H9 (cell line): Measurements from ENCODE around the gene SMPD4. TPM values are rescaled to one million over a fixed set of nuclear protein-coding genes. Genes with fewer than 3 reads are reported as not detected.
A peak's percentile ranks its signal among the peaks of the same experiment; 100 is the strongest.
"Not testable (repeated sequence)": the region's sequence is repeated elsewhere in the genome, so short reads cannot be mapped to it uniquely, and the experiment has no call there.

Experiments used
- DNase-seq: peaks from one replicate; pipeline ENCODE4 v3.0.0-alpha.2; 2017
- H2AFZ ChIP-seq: one replicate; pipeline ENCODE4 v1.6.1; 2013; ENCODE audit warnings: mild to moderate bottlenecking, low read length, control low read depth, moderate library complexity
- H2AK5ac ChIP-seq: 2 replicates; pipeline ENCODE4 v1.6.1; 2013; ENCODE audit warnings: low read length, control low read depth, mixed read lengths; ENCODE audit not compliant: insufficient read length
- H2BK120ac ChIP-seq: one replicate; pipeline ENCODE4 v1.6.1; 2013; ENCODE audit warnings: low read depth, mild to moderate bottlenecking, low read length, control low read depth, inconsistent platforms; ENCODE audit not compliant: poor library complexity, severe bottlenecking
- H2BK12ac ChIP-seq: 2 replicates; pipeline ENCODE4 v1.6.1; 2013; ENCODE audit warnings: low read length, control low read depth, mixed read lengths, low read depth; ENCODE audit not compliant: insufficient read length
- H2BK15ac ChIP-seq: 2 replicates; pipeline ENCODE4 v1.6.1; 2013; ENCODE audit warnings: low read depth, low read length, control low read depth
- H2BK20ac ChIP-seq: one replicate; pipeline ENCODE4 v1.6.1; 2013; ENCODE audit warnings: low read depth, mild to moderate bottlenecking, low read length, control low read depth, inconsistent platforms; ENCODE audit not compliant: poor library complexity, severe bottlenecking
- H2BK5ac ChIP-seq: 2 replicates; pipeline ENCODE4 v1.6.1; 2013; ENCODE audit warnings: low read length, control low read depth, mixed read lengths; ENCODE audit not compliant: insufficient read length
- H3K14ac ChIP-seq: 2 replicates; pipeline ENCODE4 v1.6.1; 2013; ENCODE audit warnings: low read length, control low read depth; ENCODE audit not compliant: insufficient read depth
- H3K18ac ChIP-seq: 2 replicates; pipeline ENCODE4 v1.6.1; 2013; ENCODE audit warnings: low read depth, mild to moderate bottlenecking, mixed read lengths, low read length, control low read depth; ENCODE audit not compliant: insufficient read length
- H3K23ac ChIP-seq: 2 replicates; pipeline ENCODE4 v1.6.1; 2013; ENCODE audit warnings: low read length, control low read depth, mixed read lengths, low read depth; ENCODE audit not compliant: insufficient read length
- H3K23me2 ChIP-seq: 2 replicates; pipeline ENCODE4 v1.6.1; 2013; ENCODE audit warnings: low read depth, mild to moderate bottlenecking, mixed read lengths, low read length, control low read depth; ENCODE audit not compliant: insufficient read length, poor library complexity, severe bottlenecking
- H3K27ac ChIP-seq: 2 replicates; pipeline ENCODE4 v1.5.1; 2013; ENCODE audit warnings: low read length, control low read depth, mixed read lengths, low read depth; ENCODE audit not compliant: insufficient read length
- H3K27me3 ChIP-seq: 2 replicates; pipeline ENCODE4 v1.6.1; 2013; ENCODE audit warnings: low read length, control low read depth, inconsistent platforms; ENCODE audit not compliant: insufficient read depth
- H3K4ac ChIP-seq: 2 replicates; pipeline ENCODE4 v1.6.1; 2013; ENCODE audit warnings: low read depth, mild to moderate bottlenecking, control low read depth, inconsistent platforms, low read length, moderate library complexity
- H3K4me1 ChIP-seq: 2 replicates; pipeline ENCODE4 v1.6.1; 2013; ENCODE audit warnings: low read length, control low read depth, inconsistent platforms; ENCODE audit not compliant: insufficient read depth
- H3K4me2 ChIP-seq: 2 replicates; pipeline ENCODE4 v1.6.1; 2013; ENCODE audit warnings: low read length, control low read depth, mixed read lengths; ENCODE audit not compliant: insufficient read length, insufficient read depth
- H3K56ac ChIP-seq: 2 replicates; pipeline ENCODE4 v1.6.1; 2013; ENCODE audit warnings: low read depth, mild to moderate bottlenecking, mixed read lengths, low read length, control low read depth; ENCODE audit not compliant: insufficient read length
- H3K79me1 ChIP-seq: 2 replicates; pipeline ENCODE4 v1.6.1; 2013; ENCODE audit warnings: low read depth, mild to moderate bottlenecking, moderate library complexity, low read length, control low read depth, inconsistent platforms; ENCODE audit not compliant: insufficient read depth, poor library complexity, severe bottlenecking
- H3K79me2 ChIP-seq: 2 replicates; pipeline ENCODE4 v1.6.1; 2013; ENCODE audit warnings: low read length, control low read depth, inconsistent platforms; ENCODE audit not compliant: insufficient read depth
- H3K9ac ChIP-seq: 2 replicates; pipeline ENCODE4 v1.6.1; 2013; ENCODE audit warnings: low read length, control low read depth, mixed read lengths; ENCODE audit not compliant: insufficient read length; ENCODE audit errors: extremely low read depth
- H3K9me3 ChIP-seq: one replicate; pipeline ENCODE4 v1.6.1; 2013; ENCODE audit warnings: low read depth, low read length, inconsistent platforms; ENCODE audit not compliant: control insufficient read depth
- H3T11ph ChIP-seq: one replicate; pipeline ENCODE4 v1.6.1; 2013; ENCODE audit warnings: mild to moderate bottlenecking, low read length, control low read depth, inconsistent platforms
- H4K20me1 ChIP-seq: one replicate; pipeline ENCODE4 v1.6.1; 2013; ENCODE audit not compliant: control insufficient read depth, insufficient read length, insufficient read depth
- H4K5ac ChIP-seq: 2 replicates; pipeline ENCODE4 v1.6.1; 2013; ENCODE audit warnings: low read depth, mild to moderate bottlenecking, mixed read lengths, low read length, control low read depth; ENCODE audit not compliant: insufficient read length
- H4K8ac ChIP-seq: replicated peaks from 2 replicates; pipeline ENCODE4 v1.6.1; 2013; ENCODE audit warnings: low read length, control low read depth, mixed read lengths, low read depth; ENCODE audit not compliant: insufficient read length
- H4K91ac ChIP-seq: 2 replicates; pipeline ENCODE4 v1.6.1; 2013; ENCODE audit warnings: low read depth, mild to moderate bottlenecking, moderate library complexity, mixed read lengths, low read length, control low read depth; ENCODE audit not compliant: insufficient read length
- H3K27ac Mint-ChIP-seq, 3 experiments: 2 replicates in 2 of 3; 3 replicates in 1 of 3; pipeline ENCODE4 v1.8.0; 2020 to 2021; ENCODE audit warnings: mixed read lengths in 3 of 3, mild to moderate bottlenecking in 1 of 3, moderate library complexity in 1 of 3
- H3K27me3 Mint-ChIP-seq: 2 replicates; pipeline ENCODE4 v1.8.0; 2021; ENCODE audit warnings: low read depth, mild to moderate bottlenecking, moderate library complexity, mixed read lengths
- H3K36me3 Mint-ChIP-seq, 3 experiments: 2 replicates in 2 of 3; 3 replicates in 1 of 3; pipeline ENCODE4 v1.8.0; 2020 to 2021; ENCODE audit warnings: low read depth in 3 of 3, mixed read lengths in 3 of 3; ENCODE audit not compliant: insufficient read depth in 1 of 3
- H3K4me1 Mint-ChIP-seq, 2 experiments: 2 replicates each; pipeline ENCODE4 v1.8.0; 2020; ENCODE audit warnings: mixed read lengths in 2 of 2
- H3K4me3 Mint-ChIP-seq, 2 experiments: 2 replicates in 1 of 2; 3 replicates in 1 of 2; pipeline ENCODE4 v1.8.0; 2020 to 2021; ENCODE audit warnings: mild to moderate bottlenecking in 2 of 2, mixed read lengths in 2 of 2, moderate library complexity in 1 of 2
- H3K9me3 Mint-ChIP-seq, 2 experiments: 2 replicates in 1 of 2; 3 replicates in 1 of 2; pipeline ENCODE4 v1.8.0; 2020; ENCODE audit warnings: mild to moderate bottlenecking in 2 of 2, mixed read lengths in 2 of 2, moderate library complexity in 1 of 2
- WGBS: extraction: QIAGEN DNeasy Blood & Tissue Kit; methylation state at CpG from one replicate; pipeline ENCODE4 v1.1.7; 2013; ENCODE audit warnings: missing lambda C conversion rate, low lambda C conversion rate, mixed read lengths; ENCODE audit not compliant: insufficient read length; ENCODE audit errors: extremely low coverage; 5-methylcytosine and 5-hydroxymethylcytosine counted together
- total RNA-seq: library from RNA; stranded (reverse); gene quantifications from 2 replicates; pipeline ENCODE4 v1.2.1, GENCODE V29; 2021
- TF ChIP-seq, protein P1 (sequence below): fragments of 200-600 bp; sonication (generic); conservative IDR thresholded peaks from 3 replicates; pipeline ENCODE4 v1.8.0; 2021; ENCODE audit warnings: antibody characterized with exemption, mild to moderate bottlenecking

Gene SMPD4
- total RNA-seq, 1 experiment from 2014 or later: 105 TPM

DNA sequence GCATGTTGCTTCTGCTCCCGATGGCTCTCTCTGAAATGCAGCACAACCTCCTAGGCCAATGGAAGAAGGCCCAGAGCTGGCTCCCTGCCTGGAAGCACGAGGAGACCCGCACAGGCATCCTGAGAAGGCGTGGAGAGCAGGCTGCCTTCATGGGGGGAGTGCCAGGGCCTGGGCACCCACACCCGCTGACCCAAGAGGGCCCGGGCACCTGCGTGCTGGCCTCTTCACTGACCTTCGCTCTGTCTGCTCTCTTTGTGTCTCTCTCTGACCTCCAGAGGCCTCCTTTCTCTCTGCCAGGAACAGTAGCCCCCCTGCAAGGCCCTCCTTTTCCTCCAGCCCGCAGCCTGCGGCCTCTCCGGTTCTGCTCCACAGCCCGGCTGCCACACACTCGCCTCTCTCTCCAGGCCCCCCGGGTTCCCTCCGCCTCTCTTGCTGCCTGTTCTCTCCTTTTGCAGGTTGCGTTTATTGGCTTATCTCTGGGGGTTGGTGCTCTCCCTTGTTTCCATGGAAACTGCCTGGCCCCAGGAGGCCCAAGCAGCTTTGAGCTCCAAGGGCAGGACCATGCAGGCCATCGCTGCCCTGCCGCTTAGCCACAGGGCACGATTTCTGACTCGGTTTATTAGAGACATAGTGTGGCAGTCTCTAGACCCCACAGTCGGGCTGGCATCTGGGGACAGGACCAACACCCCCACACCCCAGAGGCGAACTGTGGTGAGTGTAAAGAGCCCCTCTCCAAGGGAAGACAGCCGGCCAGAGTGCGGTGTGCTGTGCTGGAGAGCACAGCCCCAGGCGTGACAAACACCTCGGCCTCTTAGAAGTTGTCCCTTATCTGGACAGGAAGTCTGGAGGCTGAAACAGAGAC, 2.3 kb upstream of the SMPD4 start:
- no peak overlapping the region for H4K91ac ChIP-seq
- peaks cover 17% of the 10 kb centered on the region; the same call in 1 of the 2 replicates for H3K79me2 ChIP-seq
- H3K27me3 ChIP-seq: no peaks in the 10 kb centered on the region
- Mint-ChIP-seq H3K4me1 (peaks cover 4 to 13% of the 10 kb centered on the region in 2 experiments; a peak in 3 of 4 replicates), H3K27me3 (no peaks in the 10 kb centered on the region), H3K4me3 (peak overlapping the region; percentile 68 to 79), H3K27ac (no peak overlapping the region), H3K36me3 (peaks cover 4 to 18% (median 9%) of the 10 kb centered on the region in 3 experiments; a peak in 5 of 7 replicates), H3K9me3 (no peaks in the 10 kb centered on the region)
- no peak overlapping the region for H2BK20ac ChIP-seq
- no peak overlapping the region for H4K8ac ChIP-seq
- no peaks in the 10 kb centered on the region for H3K9me3 ChIP-seq
- no peaks in the 10 kb centered on the region for H3K23me2 ChIP-seq
- peak overlapping the region; percentile 68 for H3K4me2 ChIP-seq
- H3K18ac ChIP-seq: no peak overlapping the region
- H2AK5ac ChIP-seq: no peak overlapping the region
- no peak overlapping the region for H2BK15ac ChIP-seq
- no peak overlapping the region for H2BK12ac ChIP-seq
- no peak overlapping the region for H2AFZ ChIP-seq
- H3K56ac ChIP-seq: no peak overlapping the region
- no peak overlapping the region for H3K4ac ChIP-seq
- H3K23ac ChIP-seq: no peak overlapping the region
- DNase-seq: no peak
- H3T11ph ChIP-seq: no peak overlapping the region
- H4K20me1 ChIP-seq: no peaks in the 10 kb centered on the region
- H3K79me1 ChIP-seq: no peaks in the 10 kb centered on the region
- no peaks in the 10 kb centered on the region for H3K4me1 ChIP-seq
- H3K27ac ChIP-seq: no peak overlapping the region
- H4K5ac ChIP-seq: no peak overlapping the region
- TF ChIP-seq, protein P1, sequence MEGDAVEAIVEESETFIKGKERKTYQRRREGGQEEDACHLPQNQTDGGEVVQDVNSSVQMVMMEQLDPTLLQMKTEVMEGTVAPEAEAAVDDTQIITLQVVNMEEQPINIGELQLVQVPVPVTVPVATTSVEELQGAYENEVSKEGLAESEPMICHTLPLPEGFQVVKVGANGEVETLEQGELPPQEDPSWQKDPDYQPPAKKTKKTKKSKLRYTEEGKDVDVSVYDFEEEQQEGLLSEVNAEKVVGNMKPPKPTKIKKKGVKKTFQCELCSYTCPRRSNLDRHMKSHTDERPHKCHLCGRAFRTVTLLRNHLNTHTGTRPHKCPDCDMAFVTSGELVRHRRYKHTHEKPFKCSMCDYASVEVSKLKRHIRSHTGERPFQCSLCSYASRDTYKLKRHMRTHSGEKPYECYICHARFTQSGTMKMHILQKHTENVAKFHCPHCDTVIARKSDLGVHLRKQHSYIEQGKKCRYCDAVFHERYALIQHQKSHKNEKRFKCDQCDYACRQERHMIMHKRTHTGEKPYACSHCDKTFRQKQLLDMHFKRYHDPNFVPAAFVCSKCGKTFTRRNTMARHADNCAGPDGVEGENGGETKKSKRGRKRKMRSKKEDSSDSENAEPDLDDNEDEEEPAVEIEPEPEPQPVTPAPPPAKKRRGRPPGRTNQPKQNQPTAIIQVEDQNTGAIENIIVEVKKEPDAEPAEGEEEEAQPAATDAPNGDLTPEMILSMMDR: no peak
- H2BK5ac ChIP-seq: no peak overlapping the region
- WGBS: no CpG with 5 or more reads among the region's 26 CpGs
- H2BK120ac ChIP-seq: no peak overlapping the region
- H3K14ac ChIP-seq: no peak overlapping the region; the same call in 1 of the 2 replicates
- H3K9ac ChIP-seq: no peak overlapping the region

- H3K9me3 ChIP-seq, H2BK15ac ChIP-seq, H3K14ac ChIP-seq, H3K27me3 ChIP-seq, H3K18ac ChIP-seq, H3K23ac ChIP-seq, H3T11ph ChIP-seq, H3K27me3 Mint-ChIP-seq, H3K9me3 Mint-ChIP-seq, H2BK120ac ChIP-seq, H3K79me1 ChIP-seq, H4K8ac ChIP-seq, H3K4ac ChIP-seq, H3K27ac ChIP-seq, H4K20me1 ChIP-seq, H3K56ac ChIP-seq, DNase-seq, H2AFZ ChIP-seq, H3K4me1 ChIP-seq, H2BK12ac ChIP-seq, H2BK5ac ChIP-seq, H2AK5ac ChIP-seq, H4K5ac ChIP-seq, H4K91ac ChIP-seq, H2BK20ac ChIP-seq, H3K23me2 ChIP-seq, H3K27ac Mint-ChIP-seq: not testable (repeated sequence)
- peak overlapping the region; percentile 68 for H3K4me2 ChIP-seq
- Mint-ChIP-seq H3K4me1 (peaks cover 4 to 13% of the 10 kb centered on the region in 2 experiments; a peak in 3 of 4 replicates), H3K36me3 (peaks cover 6 to 21% (median 9%) of the 10 kb centered on the region in 3 experiments; a peak in 6 of 7 replicates), H3K4me3 (peak overlapping the region; percentile 68 to 79)
- peaks cover 22% of the 10 kb centered on the region; the same call in 1 of the 2 replicates for H3K79me2 ChIP-seq
- peak overlapping the region; percentile 65 for H3K9ac ChIP-seq
- no CpG with 5 or more reads among the region's 23 CpGs for WGBS
Observed at GRCh38 chr2:130182826-130183511, 1.6 kb upstream of the SMPD4 start.
